Measurements from ENCODE around the gene MTERF4.

Gene MTERF4

DNA sequence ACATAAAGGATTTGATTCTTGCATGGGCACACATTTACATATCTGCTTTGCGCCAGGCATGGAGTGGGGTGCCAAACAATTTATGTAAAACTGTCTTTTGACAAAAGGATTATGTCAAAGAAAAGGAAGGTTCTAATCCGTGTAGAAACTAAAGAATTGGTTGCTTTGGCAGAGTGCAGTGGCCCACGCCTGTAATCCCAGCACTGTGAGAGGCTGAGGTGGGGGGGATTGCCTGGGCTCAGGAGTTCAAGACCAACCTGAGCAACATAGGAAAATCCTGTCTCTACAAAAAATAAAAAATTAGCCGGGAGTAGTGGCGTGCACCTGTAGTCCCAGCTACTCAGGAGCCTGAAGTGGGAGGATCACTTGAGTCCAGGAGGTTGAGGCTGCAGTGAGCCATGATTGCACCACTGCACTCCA lies 1.1 kb upstream of the MTERF4 start:
- peak overlapping the region; percentile 95 for H3K4me2 ChIP-seq (ENCODE audit: low read depth, low read length, poor library complexity, severe bottlenecking)
- peak overlapping the region; percentile 100; the same call in 1 of the 2 replicates for H2AFZ ChIP-seq (ENCODE audit: low read length)
- no peaks in the 10 kb centered on the region for H3K9me3 ChIP-seq (ENCODE audit: insufficient read depth, low read depth, low read length)
- H4K20me1 ChIP-seq (ENCODE audit: insufficient read depth, low read length, poor library complexity, severe bottlenecking), result no peaks in the 10 kb centered on the region
- peaks cover 15% of the 10 kb centered on the region; the same call in 1 of the 2 replicates for H3K36me3 ChIP-seq (ENCODE audit: insufficient read depth, low read length)
- no peaks in the 10 kb centered on the region for H3F3A ChIP-seq (ENCODE audit: low read depth)
- no peaks in the 10 kb centered on the region for H3K9me2 ChIP-seq (replicated peaks; ENCODE audit: low read depth, low read length)
- peak overlapping the region; percentile 97 for H3K9ac ChIP-seq (ENCODE audit: low read depth, low read length, poor library complexity, severe bottlenecking)
- H3K4me1 ChIP-seq (ENCODE audit: insufficient read depth, low read length, poor library complexity, severe bottlenecking), result peaks cover 21% of the 10 kb centered on the region
- peaks cover 46% of the 10 kb centered on the region for H3K79me2 ChIP-seq (ENCODE audit: insufficient read depth, low read length)
- H3K4me3 ChIP-seq (ENCODE audit: low read length, poor library complexity, severe bottlenecking), result peak overlapping the region; percentile 98
- H3K27me3 ChIP-seq (ENCODE audit: insufficient read depth, low read length, poor library complexity, severe bottlenecking), result no peaks in the 10 kb centered on the region
- no peak for TF ChIP-seq EZH2phosphoT487 (IDR thresholded peaks at IDR 0.05; ENCODE audit: borderline replicate concordance)
- TF ChIP-seq, protein P1, sequence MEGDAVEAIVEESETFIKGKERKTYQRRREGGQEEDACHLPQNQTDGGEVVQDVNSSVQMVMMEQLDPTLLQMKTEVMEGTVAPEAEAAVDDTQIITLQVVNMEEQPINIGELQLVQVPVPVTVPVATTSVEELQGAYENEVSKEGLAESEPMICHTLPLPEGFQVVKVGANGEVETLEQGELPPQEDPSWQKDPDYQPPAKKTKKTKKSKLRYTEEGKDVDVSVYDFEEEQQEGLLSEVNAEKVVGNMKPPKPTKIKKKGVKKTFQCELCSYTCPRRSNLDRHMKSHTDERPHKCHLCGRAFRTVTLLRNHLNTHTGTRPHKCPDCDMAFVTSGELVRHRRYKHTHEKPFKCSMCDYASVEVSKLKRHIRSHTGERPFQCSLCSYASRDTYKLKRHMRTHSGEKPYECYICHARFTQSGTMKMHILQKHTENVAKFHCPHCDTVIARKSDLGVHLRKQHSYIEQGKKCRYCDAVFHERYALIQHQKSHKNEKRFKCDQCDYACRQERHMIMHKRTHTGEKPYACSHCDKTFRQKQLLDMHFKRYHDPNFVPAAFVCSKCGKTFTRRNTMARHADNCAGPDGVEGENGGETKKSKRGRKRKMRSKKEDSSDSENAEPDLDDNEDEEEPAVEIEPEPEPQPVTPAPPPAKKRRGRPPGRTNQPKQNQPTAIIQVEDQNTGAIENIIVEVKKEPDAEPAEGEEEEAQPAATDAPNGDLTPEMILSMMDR (conservative IDR thresholded peaks at IDR 0.05; ENCODE audit: low read length), result no peak

DNA sequence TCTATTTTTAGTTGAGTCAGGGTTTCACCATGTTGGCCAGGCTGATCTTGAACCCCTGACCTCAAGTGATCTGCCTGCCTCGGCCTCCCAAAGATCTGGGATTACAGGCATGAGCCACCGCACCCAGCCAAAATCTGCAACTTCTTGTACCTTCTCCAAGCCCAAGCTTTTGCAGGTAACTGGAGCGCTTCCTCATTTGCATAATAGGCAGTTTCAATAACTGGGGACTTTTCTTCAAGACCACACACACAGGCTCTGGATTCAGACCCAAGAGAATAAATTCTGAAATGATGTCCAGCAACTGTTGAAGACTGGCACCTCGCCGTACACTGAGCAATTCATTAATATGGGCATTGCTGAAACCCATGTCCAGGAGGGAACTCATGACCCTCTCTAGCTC lies 2.8 kb downstream of the MTERF4 start:
- Histone ChIP-seq H3K4me2 (ENCODE audit: low read depth, low read length, poor library complexity, severe bottlenecking) (peak overlapping the region; percentile 95), H3K4me1 (ENCODE audit: insufficient read depth, low read length, poor library complexity, severe bottlenecking) (peaks cover 30% of the 10 kb centered on the region), H3K4me3 (ENCODE audit: low read length, poor library complexity, severe bottlenecking) (no peak overlapping the region), H3K9me2 (replicated peaks; ENCODE audit: low read depth, low read length) (no peaks in the 10 kb centered on the region), H3K27me3 (ENCODE audit: insufficient read depth, low read length, poor library complexity, severe bottlenecking) (no peaks in the 10 kb centered on the region), H3K79me2 (ENCODE audit: insufficient read depth, low read length) (peaks cover 53% of the 10 kb centered on the region), H3F3A (ENCODE audit: low read depth) (no peaks in the 10 kb centered on the region), H3K36me3 (ENCODE audit: insufficient read depth, low read length) (peaks cover 20% of the 10 kb centered on the region; the same call in 1 of the 2 replicates), H3K9ac (ENCODE audit: low read depth, low read length, poor library complexity, severe bottlenecking) (no peak overlapping the region), H3K9me3 (ENCODE audit: insufficient read depth, low read depth, low read length) (no peaks in the 10 kb centered on the region), H2AFZ (ENCODE audit: low read length) (no peak overlapping the region), H4K20me1 (ENCODE audit: insufficient read depth, low read length, poor library complexity, severe bottlenecking) (peaks cover 8% of the 10 kb centered on the region)
- TF ChIP-seq, protein P1 (conservative IDR thresholded peaks at IDR 0.05; ENCODE audit: low read length), result no peak
- TF ChIP-seq EZH2phosphoT487 (IDR thresholded peaks at IDR 0.05; ENCODE audit: borderline replicate concordance), result no peak

DNA sequence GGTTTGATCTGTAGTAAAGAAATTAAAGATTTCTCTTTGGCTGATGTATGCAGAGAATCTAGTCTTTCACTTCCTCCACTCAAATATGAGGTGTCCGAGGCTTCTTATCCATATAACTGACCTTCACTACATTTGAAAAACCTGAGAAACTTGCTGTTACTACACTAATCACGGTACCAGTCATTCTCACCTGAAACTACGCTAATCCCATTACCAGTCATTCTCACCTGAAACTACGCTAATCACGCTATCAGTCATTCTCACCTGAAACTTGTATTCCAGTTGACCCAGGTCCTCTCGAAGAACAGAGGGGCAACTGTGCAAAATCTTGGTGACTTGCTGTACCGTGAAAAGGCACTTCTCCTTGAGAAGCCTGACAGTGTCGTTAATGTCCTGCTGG lies 5.1 kb downstream of the MTERF4 start:
- Histone ChIP-seq H3F3A (ENCODE audit: low read depth) (no peaks in the 10 kb centered on the region), H3K79me2 (ENCODE audit: insufficient read depth, low read length) (peaks cover 39% of the 10 kb centered on the region), H4K20me1 (ENCODE audit: insufficient read depth, low read length, poor library complexity, severe bottlenecking) (peaks cover 8% of the 10 kb centered on the region), H3K9ac (ENCODE audit: low read depth, low read length, poor library complexity, severe bottlenecking) (no peak overlapping the region), H3K4me1 (ENCODE audit: insufficient read depth, low read length, poor library complexity, severe bottlenecking) (peaks cover 18% of the 10 kb centered on the region), H3K27me3 (ENCODE audit: insufficient read depth, low read length, poor library complexity, severe bottlenecking) (no peaks in the 10 kb centered on the region), H3K9me3 (ENCODE audit: insufficient read depth, low read depth, low read length) (no peaks in the 10 kb centered on the region), H2AFZ (ENCODE audit: low read length) (no peak overlapping the region), H3K9me2 (replicated peaks; ENCODE audit: low read depth, low read length) (no peaks in the 10 kb centered on the region), H3K36me3 (ENCODE audit: insufficient read depth, low read length) (peaks cover 20% of the 10 kb centered on the region; the same call in 1 of the 2 replicates), H3K4me2 (ENCODE audit: low read depth, low read length, poor library complexity, severe bottlenecking) (no peak overlapping the region), H3K4me3 (ENCODE audit: low read length, poor library complexity, severe bottlenecking) (no peak overlapping the region)
- no peak for TF ChIP-seq EZH2phosphoT487 (IDR thresholded peaks at IDR 0.05; ENCODE audit: borderline replicate concordance)
- TF ChIP-seq, protein P1 (conservative IDR thresholded peaks at IDR 0.05; ENCODE audit: low read length), result no peak
